PC-3 (cell line): ENCODE measurements around the gene NTN4.

ENCODE experiments used
- CTCF ChIP-seq: fragments of 300-600 bp; sonication (generic); conservative IDR thresholded peaks from 2 replicates; pipeline ENCODE4 v1.5.1; 2017; ENCODE audit warnings: antibody characterized with exemption, low read depth, mild to moderate bottlenecking, low read length
- EZH2 ChIP-seq: fragments of 300-600 bp; sonication (generic); IDR thresholded peaks from one replicate; pipeline ENCODE4 v1.6.1; 2017; ENCODE audit warnings: antibody characterized with exemption, mild to moderate bottlenecking, low read length; ENCODE audit not compliant: unreplicated experiment
- EZH2phosphoT487 ChIP-seq: fragments of 300-600 bp; sonication (generic); IDR thresholded peaks from 2 replicates; pipeline ENCODE4 v1.6.1; 2018; ENCODE audit warnings: mild to moderate bottlenecking, antibody characterized with exemption, low read length, borderline replicate concordance

- TF ChIP-seq CTCF (peak; percentile 90), EZH2 (no peak), EZH2phosphoT487 (no peak)
Measured at GRCh38 chr12:95820096-95820703, 29.6 kb upstream of the NTN4 start.
